Skin epidermis (tissue), 12 donors: ENCODE results near the gene ABHD12.
A peak's percentile ranks its signal among the peaks of the same experiment; 100 is the strongest.

Source experiments
- H3K27ac ChIP-seq, 21 experiments: fragments of 200-600 bp; sonication (generic) in 11 of 21; one replicate each; pipeline ENCODE4 v1.5.0; 2020; ENCODE audit warnings: mild to moderate bottlenecking in 3 of 21, inconsistent platforms in 2 of 21, moderate library complexity in 2 of 21
- H3K4me3 ChIP-seq, 7 experiments: fragments of 200-600 bp; sonication (generic) in 2 of 7; one replicate each; pipeline ENCODE4 v1.5.0; 2020; ENCODE audit warnings: inconsistent platforms in 2 of 7, mild to moderate bottlenecking in 2 of 7, moderate library complexity in 1 of 7

The ABHD12 gene

GRCh38 chr20:25327521-25328235 is 63.0 kb downstream of the ABHD12 start:
- no peak overlapping the region for H3K4me3 ChIP-seq
- H3K27ac ChIP-seq: peak overlapping the region in 1 of 21 experiments; percentile 29

GRCh38 chr20:25325997-25326396 is 64.6 kb downstream of the ABHD12 start:
- Histone ChIP-seq H3K4me3 (no peak overlapping the region), H3K27ac (no peak overlapping the region)

DNA sequence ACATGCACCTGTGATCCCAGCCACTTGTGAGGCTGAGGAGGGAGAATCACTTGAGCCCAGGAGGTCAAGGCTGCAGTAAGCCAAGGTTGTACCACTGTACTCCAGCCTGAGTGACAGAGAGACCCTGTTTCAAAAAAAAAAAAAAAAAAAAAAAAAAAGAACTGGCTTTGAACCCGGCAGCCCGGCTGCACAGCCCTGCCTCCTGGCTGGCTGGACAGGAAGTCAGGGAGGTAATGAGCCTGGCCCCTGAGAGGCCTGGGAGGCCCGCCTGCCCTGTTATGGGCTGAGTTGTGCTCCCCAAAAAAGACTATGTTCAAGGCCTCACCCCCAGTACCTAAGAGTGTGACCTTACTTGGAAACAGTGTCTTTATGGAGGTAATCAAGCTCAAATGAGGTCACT is 65.6 kb downstream of the ABHD12 start:
- Histone ChIP-seq H3K4me3 (no peak overlapping the region), H3K27ac (peak overlapping the region in 4 of 21 experiments; percentile 15 to 70 (median 50))

DNA sequence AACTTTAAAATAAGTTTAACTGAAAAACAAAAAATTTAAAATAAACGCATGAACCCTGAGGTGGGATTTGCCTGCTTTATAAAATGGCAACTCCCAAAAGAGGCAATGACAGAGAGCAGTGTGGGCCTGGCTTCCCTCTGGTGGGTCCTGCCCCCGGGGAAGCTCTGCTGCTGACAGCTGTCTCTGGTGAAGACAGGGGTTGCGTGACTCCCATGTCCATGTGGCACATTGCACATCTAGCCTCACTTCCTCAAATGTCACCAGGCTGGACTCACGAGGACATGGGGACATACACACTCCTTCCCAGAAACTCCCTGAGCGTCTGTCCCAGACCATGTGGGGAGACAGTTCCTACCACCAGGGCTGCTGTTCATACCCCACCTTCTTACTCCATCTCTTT is 66.2 kb downstream of the ABHD12 start:
- peak overlapping the region in 6 of 21 experiments; percentile 14 to 71 (median 40) for H3K27ac ChIP-seq
- H3K4me3 ChIP-seq: no peak overlapping the region

DNA sequence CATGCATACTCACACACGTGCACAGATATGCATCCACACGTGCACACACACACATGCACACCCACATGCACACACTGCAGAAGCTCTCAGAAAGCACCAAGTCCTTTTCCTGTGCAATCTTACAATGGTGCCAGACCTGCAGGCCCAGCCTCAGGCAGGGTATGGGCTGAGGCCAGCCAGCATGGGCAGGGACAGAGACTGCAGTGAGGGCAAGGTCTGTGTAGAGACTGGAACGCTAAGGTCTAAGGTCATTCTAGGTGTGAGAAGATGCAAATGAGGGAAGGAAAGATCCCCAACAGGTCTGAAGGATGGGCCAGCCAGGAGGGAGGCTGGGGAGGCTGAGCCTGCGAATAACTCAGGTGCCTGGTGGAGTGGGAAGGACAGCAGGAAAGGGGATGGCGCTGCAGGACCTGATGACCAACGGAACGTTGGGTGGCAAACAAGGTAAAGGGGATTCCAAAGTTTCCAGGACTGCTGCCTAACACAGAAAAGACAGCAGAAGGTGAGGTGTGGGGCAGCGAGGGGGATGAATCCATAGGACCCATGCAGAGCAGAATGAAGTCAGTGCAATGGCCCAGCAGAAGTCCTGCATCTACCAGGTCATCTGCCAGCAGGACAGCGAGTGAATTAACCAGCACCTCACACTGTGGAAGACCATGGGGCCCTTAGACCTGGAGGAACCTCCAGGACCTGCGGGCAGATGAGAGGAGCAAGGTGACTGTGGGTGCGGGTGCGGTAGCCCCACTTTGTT is 67.0 kb downstream of the ABHD12 start:
- Histone ChIP-seq H3K4me3 (no peak overlapping the region), H3K27ac (peak overlapping the region in 6 of 21 experiments; percentile 5 to 71 (median 40))

DNA sequence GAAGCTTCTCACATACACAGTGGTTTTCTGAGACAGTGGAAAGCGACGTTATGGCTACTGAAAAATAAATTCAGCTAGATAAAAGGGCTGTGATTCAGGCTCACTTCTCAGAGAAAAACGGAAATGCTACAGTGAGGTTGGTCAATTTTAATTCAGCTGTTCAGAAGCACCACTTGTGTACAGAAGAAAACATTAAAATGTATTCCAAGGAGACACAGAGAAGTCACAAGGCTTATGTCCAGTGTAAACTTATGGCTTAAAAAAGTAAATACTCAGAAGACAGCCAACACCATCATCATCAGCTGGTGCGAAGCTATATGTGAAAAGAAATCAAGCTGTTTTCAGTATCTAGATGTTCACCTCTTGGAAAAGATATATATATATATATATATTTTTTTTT is 68.6 kb downstream of the ABHD12 start:
- no peak overlapping the region for H3K4me3 ChIP-seq
- peak overlapping the region in 6 of 21 experiments; percentile 7 to 59 (median 17) for H3K27ac ChIP-seq

- Histone ChIP-seq H3K4me3 (no peak overlapping the region), H3K27ac (peak overlapping the region in 9 of 21 experiments; percentile 7 to 59 (median 20))
These were observed 69.3 kb downstream of the ABHD12 start for GRCh38 chr20:25321262-25321831.

DNA sequence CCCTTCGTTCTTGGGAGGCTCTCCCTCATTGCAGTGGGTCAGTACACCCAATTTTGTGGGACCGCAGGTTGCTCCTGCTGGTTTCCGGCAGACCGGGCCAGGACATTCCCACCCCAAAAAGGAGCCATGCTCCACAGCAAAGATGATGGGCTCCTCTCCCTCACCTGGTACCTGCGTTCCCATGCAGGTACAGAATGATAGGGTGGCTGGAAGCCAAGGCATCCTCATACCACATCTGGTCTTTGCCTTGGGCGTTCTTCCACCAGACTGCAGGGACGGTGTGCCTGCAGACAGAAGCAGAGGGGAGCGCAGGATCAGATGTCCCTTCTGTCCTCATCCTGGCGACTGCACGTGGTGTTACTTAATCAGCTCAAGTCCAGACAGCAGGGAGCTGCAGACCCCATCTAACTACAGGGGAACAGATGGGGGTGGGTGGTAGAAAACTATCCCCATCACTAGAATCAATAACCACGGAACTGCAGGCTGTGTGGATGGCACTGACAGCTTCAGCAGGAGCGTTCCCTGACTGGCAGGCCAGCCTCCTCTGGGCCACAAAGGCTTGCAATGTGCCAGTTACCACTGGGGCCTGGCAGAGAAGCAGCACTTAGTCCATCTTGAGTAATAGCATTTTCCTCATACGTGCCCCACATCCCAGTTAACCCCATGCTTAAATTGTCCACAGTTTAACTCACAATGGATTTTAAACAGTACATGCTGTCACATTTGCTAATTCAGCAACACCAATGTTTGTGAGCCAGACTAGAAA is 70.4 kb downstream of the ABHD12 start:
- H3K27ac ChIP-seq: peak overlapping the region in 6 of 21 experiments; percentile 7 to 86 (median 62)
- no peak overlapping the region for H3K4me3 ChIP-seq

GRCh38 chr20:25319241-25320034 is 71.2 kb downstream of the ABHD12 start:
- H3K4me3 ChIP-seq: no peak overlapping the region
- H3K27ac ChIP-seq: peak overlapping the region in 13 of 21 experiments; percentile 2 to 86 (median 51)

DNA sequence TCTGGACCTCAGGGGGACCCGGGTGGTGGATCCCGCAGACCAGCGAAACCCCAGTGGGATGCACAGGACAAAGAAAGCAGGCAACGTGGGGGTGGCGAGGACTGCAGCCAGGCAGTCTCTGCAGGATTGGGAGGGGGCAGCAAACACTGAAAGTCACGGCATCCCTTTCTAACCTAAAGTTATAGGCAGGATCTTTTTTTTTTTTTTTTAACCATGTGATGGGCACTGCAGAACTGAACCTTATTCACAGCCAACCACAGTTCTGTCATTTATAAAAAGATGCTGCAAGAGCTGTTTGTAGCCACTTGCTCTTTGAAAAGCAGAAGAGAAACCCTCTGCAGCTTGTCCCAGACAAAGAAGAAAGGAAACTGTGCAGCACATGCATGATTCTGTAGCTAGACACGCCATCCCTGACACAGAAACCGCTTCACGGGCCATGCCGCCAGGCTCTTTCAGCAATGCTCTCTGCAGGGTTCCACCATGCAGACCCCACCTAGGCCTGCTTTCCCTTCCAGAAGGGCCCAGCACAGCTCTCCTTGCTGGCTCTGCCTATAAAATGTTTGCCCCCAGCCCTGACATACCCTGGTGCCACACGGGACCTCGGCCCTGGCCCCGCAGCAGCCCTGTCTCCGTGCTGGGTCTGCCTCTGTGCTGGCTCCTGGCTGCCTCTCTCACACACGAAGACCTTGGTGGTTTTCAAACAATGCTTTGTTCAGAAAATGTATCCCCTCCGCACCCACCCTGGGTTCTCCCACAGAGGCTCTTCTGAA is 72.0 kb downstream of the ABHD12 start:
- peak overlapping the region in 13 of 21 experiments; percentile 2 to 86 (median 59) for H3K27ac ChIP-seq

GRCh38 chr20:25317351-25318075 is 73.1 kb downstream of the ABHD12 start:
- Histone ChIP-seq H3K27ac (peak overlapping the region in 10 of 21 experiments; percentile 23 to 86 (median 47)), H3K4me3 (no peak overlapping the region)

More for the DNA sequence above, 72.0 kb downstream of the ABHD12 start:
- no peak overlapping the region for H3K4me3 ChIP-seq

DNA sequence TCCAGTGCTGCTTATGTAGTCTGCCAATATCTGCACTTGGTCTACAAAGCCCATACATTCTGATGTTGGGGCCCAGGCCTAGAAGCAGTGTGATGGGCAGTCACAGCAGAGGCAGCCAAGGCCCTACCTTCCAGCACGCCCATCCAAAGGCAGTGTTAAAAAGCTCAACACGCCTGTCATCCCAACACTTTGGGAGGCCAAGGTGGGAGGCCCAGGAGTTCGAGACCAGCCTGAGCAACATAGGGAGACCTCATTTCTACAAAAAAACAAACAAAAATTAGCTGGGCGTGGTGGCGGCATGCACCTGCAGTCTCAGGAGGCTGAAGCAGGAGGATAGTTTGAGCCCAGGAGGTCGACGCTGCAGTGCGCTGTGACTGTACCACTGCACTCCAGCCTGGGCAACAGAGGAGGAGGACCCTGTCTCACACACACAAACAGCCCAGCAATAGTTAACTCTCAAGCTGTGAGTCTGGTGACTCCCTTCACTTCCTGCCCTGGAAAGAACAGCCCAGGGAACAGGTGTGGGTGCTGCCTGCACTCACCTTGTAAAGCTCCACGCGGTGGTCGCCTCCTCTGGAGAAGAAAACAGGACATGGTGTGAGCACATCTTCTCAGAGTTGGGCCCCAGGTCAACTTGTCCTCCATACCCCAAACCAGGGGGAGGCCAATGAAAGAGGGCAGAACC is 74.0 kb downstream of the ABHD12 start:
- H3K27ac ChIP-seq: peak overlapping the region in 7 of 21 experiments; percentile 23 to 86 (median 50)
- H3K4me3 ChIP-seq: no peak overlapping the region

GRCh38 chr20:25315418-25316210 is 75.0 kb downstream of the ABHD12 start:
- peak overlapping the region in 2 of 21 experiments; percentile 14 to 23 for H3K27ac ChIP-seq

GRCh38 chr20:25314497-25315417 is 75.9 kb downstream of the ABHD12 start:
- Histone ChIP-seq H3K4me3 (no peak overlapping the region), H3K27ac (no peak overlapping the region)

More at GRCh38 chr20:25315418-25316210, 75.0 kb downstream of the ABHD12 start:
- no peak overlapping the region for H3K4me3 ChIP-seq

DNA sequence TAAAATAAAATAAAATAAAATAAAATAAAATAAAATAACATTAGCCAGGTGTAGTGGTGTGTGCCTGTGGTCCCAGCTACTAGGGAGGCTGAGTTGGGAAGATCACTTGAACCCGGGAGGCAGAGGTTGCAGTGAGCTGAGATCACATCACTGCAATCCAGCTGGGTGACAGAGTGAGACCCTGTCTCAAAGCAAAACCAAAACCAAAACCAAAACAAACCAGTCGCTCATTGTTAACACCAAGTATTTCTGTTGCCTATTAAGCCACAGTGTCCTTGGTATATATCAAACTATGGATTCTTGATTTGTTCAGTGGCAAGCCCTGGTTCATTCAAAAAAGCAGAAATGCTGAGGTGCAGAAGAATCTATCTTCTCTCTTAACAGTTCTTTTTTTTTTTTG is 77.0 kb downstream of the ABHD12 start:
- no peak overlapping the region for H3K27ac ChIP-seq
- no peak overlapping the region for H3K4me3 ChIP-seq
